Measurements from ENCODE around the gene MOAP1. TPM values are rescaled to one million over a fixed set of nuclear protein-coding genes. Genes with fewer than 3 reads are reported as not detected.

Gene MOAP1, protein sequence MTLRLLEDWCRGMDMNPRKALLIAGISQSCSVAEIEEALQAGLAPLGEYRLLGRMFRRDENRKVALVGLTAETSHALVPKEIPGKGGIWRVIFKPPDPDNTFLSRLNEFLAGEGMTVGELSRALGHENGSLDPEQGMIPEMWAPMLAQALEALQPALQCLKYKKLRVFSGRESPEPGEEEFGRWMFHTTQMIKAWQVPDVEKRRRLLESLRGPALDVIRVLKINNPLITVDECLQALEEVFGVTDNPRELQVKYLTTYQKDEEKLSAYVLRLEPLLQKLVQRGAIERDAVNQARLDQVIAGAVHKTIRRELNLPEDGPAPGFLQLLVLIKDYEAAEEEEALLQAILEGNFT
- total RNA-seq (2021) (16.7 to 18.1 TPM (median 17.2 TPM) in 3 replicates), Bru-seq, nascent RNA (percentile 93 among the genes with signal in this experiment)
- long read RNA-seq, experiment 1, transcript MOAP1-201 (3 exons, 2,441 nt): major isoform, 44 of 61 reads
- long read RNA-seq, experiment 1, transcript MOAP1-202 (2 exons, 2,529 nt): minor isoform, 7 of 61 reads
- long read RNA-seq, experiment 1, partial matches to known transcripts: 0 of 61 reads
- long read RNA-seq, experiment 1, other reads (novel, unspliced or antisense): 10 of 61 reads
- long read RNA-seq, experiment 2, transcript MOAP1-201 (3 exons, 2,441 nt): major isoform, 13 of 26 reads
- long read RNA-seq, experiment 2, partial matches to known transcripts: 0 of 26 reads
- long read RNA-seq, experiment 2, other reads (novel, unspliced or antisense): 11 of 26 reads
- long read RNA-seq, experiment 3, partial matches to known transcripts: 0 of 10 reads
- long read RNA-seq, experiment 3, other reads (novel, unspliced or antisense): 5 of 10 reads

- ATAC-seq (peak; percentile 88), DNase-seq (ENCODE audit: low spot score) (peak; percentile 89)
- ChIA-PET CTCF (interaction anchor here (0.6 to 3.1 kb wide), 24 partner anchors 8 to 706 kb away, joined by 3 to 34 read pairs (median 4); partner anchors contain the start of genes GON7, ITPK1 and UBR7), POLR2A (interaction anchor here (0.5 to 2.7 kb wide), 6 partner anchors 10 to 71 kb away, joined by 3 to 23 read pairs (median 4); partner anchors contain the start of genes GON7 and UBR7)
- Mint-ChIP-seq H3K27me3 (ENCODE audit: low read depth) (no peaks in the 10 kb centered on the region), H3K4me1 (peaks cover 18% of the 10 kb centered on the region), H3K27ac (peak within 1 kb of the TSS; percentile 98), H3K9me3 (no peaks in the 10 kb centered on the region), H3K4me3 (peak within 1 kb of the TSS; percentile 96), H3K36me3 (peaks cover 10% of the 10 kb centered on the region; the same call in 1 of the 2 replicates)
- TF ChIP-seq, protein P1, sequence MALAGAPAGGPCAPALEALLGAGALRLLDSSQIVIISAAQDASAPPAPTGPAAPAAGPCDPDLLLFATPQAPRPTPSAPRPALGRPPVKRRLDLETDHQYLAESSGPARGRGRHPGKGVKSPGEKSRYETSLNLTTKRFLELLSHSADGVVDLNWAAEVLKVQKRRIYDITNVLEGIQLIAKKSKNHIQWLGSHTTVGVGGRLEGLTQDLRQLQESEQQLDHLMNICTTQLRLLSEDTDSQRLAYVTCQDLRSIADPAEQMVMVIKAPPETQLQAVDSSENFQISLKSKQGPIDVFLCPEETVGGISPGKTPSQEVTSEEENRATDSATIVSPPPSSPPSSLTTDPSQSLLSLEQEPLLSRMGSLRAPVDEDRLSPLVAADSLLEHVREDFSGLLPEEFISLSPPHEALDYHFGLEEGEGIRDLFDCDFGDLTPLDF (CRISPR knock-in tag; IDR thresholded peaks at IDR 0.05): peak; percentile 62; the same call in 1 of the 2 replicates
- 0 out of 2 replicates have a peak, but pooled peaks have one; percentile 45 for TF ChIP-seq STAT6 (CRISPR knock-in tag; conservative IDR thresholded peaks at IDR 0.05; ENCODE audit: low read depth)
- TF ChIP-seq ZNF219 (CRISPR knock-in tag; IDR thresholded peaks at IDR 0.05; ENCODE audit: borderline replicate concordance): no peak; the same call in 1 of the 2 replicates
- TF ChIP-seq ZNF396 (CRISPR knock-in tag; IDR thresholded peaks at IDR 0.05; ENCODE audit: borderline replicate concordance): no peak
- TF ChIP-seq ETV6 (CRISPR knock-in tag; IDR thresholded peaks at IDR 0.05): peak; percentile 82
- TF ChIP-seq TP53 (CRISPR knock-in tag; IDR thresholded peaks at IDR 0.05): no peak; the same call in 1 of the 2 replicates
- peak; percentile 48; the same call in 1 of the 2 replicates for TF ChIP-seq FOXK1 (CRISPR knock-in tag; IDR thresholded peaks at IDR 0.05)
- TF ChIP-seq RELA (CRISPR knock-in tag; IDR thresholded peaks at IDR 0.05; ENCODE audit: borderline replicate concordance): peak; percentile 77; the same call in 1 of the 2 replicates
- 0 out of 2 replicates have a peak, but pooled peaks have one; percentile 83 for TF ChIP-seq ZBTB21 (CRISPR knock-in tag; IDR thresholded peaks at IDR 0.05; ENCODE audit: borderline replicate concordance)
- no peak for TF ChIP-seq FOXJ3 (CRISPR knock-in tag; IDR thresholded peaks at IDR 0.05; ENCODE audit: borderline replicate concordance)
- TF ChIP-seq, protein P2, sequence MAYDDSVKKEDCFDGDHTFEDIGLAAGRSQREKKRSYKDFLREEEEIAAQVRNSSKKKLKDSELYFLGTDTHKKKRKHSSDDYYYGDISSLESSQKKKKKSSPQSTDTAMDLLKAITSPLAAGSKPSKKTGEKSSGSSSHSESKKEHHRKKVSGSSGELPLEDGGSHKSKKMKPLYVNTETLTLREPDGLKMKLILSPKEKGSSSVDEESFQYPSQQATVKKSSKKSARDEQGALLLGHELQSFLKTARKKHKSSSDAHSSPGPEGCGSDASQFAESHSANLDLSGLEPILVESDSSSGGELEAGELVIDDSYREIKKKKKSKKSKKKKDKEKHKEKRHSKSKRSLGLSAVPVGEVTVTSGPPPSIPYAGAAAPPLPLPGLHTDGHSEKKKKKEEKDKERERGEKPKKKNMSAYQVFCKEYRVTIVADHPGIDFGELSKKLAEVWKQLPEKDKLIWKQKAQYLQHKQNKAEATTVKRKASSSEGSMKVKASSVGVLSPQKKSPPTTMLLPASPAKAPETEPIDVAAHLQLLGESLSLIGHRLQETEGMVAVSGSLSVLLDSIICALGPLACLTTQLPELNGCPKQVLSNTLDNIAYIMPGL (CRISPR knock-in tag; IDR thresholded peaks at IDR 0.05): peak; percentile 97
- TF ChIP-seq ZNF532 (CRISPR knock-in tag; IDR thresholded peaks at IDR 0.05; ENCODE audit: borderline replicate concordance): no peak
- no peak for TF ChIP-seq PRRX2 (CRISPR knock-in tag; IDR thresholded peaks at IDR 0.05)
- TF ChIP-seq ERG (CRISPR knock-in tag; IDR thresholded peaks at IDR 0.05): no peak
- TF ChIP-seq OVOL2 (CRISPR knock-in tag; IDR thresholded peaks at IDR 0.05; ENCODE audit: borderline replicate concordance): no peak
- TF ChIP-seq CREB1 (CRISPR knock-in tag; IDR thresholded peaks at IDR 0.05): no peak
- TF ChIP-seq GABPB1 (CRISPR knock-in tag; IDR thresholded peaks at IDR 0.05): 0 out of 2 replicates have a peak, but pooled peaks have one; percentile 31
- TF ChIP-seq EMX1 (CRISPR knock-in tag; IDR thresholded peaks at IDR 0.05): no peak
- TF ChIP-seq NFE2L1 (CRISPR knock-in tag; IDR thresholded peaks at IDR 0.05): no peak; the same call in 1 of the 2 replicates
- peak; percentile 74; the same call in 1 of the 2 replicates for TF ChIP-seq ZNF232 (CRISPR knock-in tag; IDR thresholded peaks at IDR 0.05)
- TF ChIP-seq CBFB (CRISPR knock-in tag; IDR thresholded peaks at IDR 0.05; ENCODE audit: low read depth): no peak
Measured at GRCh38 chr14:93184391-93185348, at the start of gene MOAP1, which contains the start of gene LYSET. MOAP1 (minus strand) TSS chr14:93184897; CDS start chr14:93184242, 655 bp downstream. LYSET (plus strand) TSS chr14:93185317; CDS start chr14:93185406, 89 bp downstream.
